Thymus (tissue), 11 donors: Measurements from ENCODE around the gene SYPL1. TPM values are rescaled to one million over a fixed set of nuclear protein-coding genes. Genes with fewer than 3 reads are reported as not detected.
A peak's percentile ranks its signal among the peaks of the same experiment; 100 is the strongest.

Source experiments
- DNase-seq, 9 donors: peaks; one replicate each; pipeline ENCODE4 v3.0.0-alpha.2; 2013; ENCODE audit warnings: low spot score in 9 of 9, low read depth in 6 of 9, missing footprints in 1 of 9
- H3K27ac ChIP-seq, 2 donors: one replicate each; pipeline ENCODE4 v1.5.1; 2013; ENCODE audit warnings: control low read depth in 1 of 2, low read depth in 1 of 2, low read length in 1 of 2, mild to moderate bottlenecking in 1 of 2, moderate library complexity in 1 of 2
- H3K27me3 ChIP-seq, 2 donors: one replicate each; pipeline ENCODE4 v1.5.1; 2013; ENCODE audit warnings: low read length in 1 of 2; ENCODE audit not compliant: control insufficient read depth in 2 of 2, insufficient read depth in 1 of 2
- H3K36me3 ChIP-seq, 2 donors: one replicate each; pipeline ENCODE4 v1.5.1; 2013; ENCODE audit warnings: low read length in 1 of 2, mild to moderate bottlenecking in 1 of 2, moderate library complexity in 1 of 2; ENCODE audit not compliant: control insufficient read depth in 2 of 2, insufficient read depth in 2 of 2
- H3K4me1 ChIP-seq, 2 donors: one replicate each; pipeline ENCODE4 v1.5.1; 2013; ENCODE audit warnings: low read length in 2 of 2; ENCODE audit not compliant: control insufficient read depth in 2 of 2, insufficient read depth in 2 of 2
- H3K4me3 ChIP-seq, 2 donors: one replicate each; pipeline ENCODE4 v1.5.1; 2013; ENCODE audit warnings: low read length in 2 of 2, control low read depth in 1 of 2, mild to moderate bottlenecking in 1 of 2
- H3K9me3 ChIP-seq, 2 donors: one replicate each; pipeline ENCODE4 v1.5.1; 2013; ENCODE audit warnings: low read length in 1 of 2, mild to moderate bottlenecking in 1 of 2; ENCODE audit not compliant: control insufficient read depth in 2 of 2, insufficient read depth in 1 of 2
- WGBS: extraction: QIAGEN DNeasy Blood & Tissue Kit; methylation state at CpG from one replicate; pipeline ENCODE4 v1.1.7; 2013; 5-methylcytosine and 5-hydroxymethylcytosine counted together
- polyA plus RNA-seq: library from polyadenylated mRNA; stranded (reverse); fragments of 200-250 nt; gene quantifications from one replicate; pipeline ENCODE4 v1.2.3, GENCODE V29; 2013
- total RNA-seq: library from RNA; stranded (reverse); fragments of 120-200 nt; gene quantifications from one replicate; pipeline ENCODE4 v1.2.4, GENCODE V29; 2013
- donor health status: healthy.

The SYPL1 gene
- total and polyA plus RNA-seq, 2 donors: 22.4 to 77.0 TPM

DNA sequence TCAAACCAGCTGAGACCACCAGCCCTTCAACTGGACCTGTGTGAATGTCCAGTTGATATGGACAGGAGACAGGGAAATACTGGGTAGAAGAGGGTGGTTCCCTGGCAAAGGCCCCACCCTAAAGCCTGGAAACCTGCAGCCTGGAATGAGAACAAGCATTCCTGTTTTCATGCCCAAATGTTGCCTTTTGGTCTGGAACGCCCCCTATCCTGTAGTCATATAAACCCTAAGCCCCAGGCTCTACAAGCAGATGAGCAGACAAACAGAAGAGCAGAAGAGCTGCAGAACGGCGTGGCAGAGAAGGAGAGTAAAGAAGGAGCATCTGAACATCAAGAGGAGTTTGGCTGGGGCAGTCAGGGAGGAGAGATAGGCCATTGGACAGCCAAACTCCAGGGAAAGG, 38.4 kb downstream of the SYPL1 start:
- peaks cover 31 to 62% of the 10 kb centered on the region in 2 donors for H3K4me1 ChIP-seq
- WGBS: 97% methylated on average over 3 of the region's 3 CpGs
- H3K4me3 ChIP-seq: no peak overlapping the region
- H3K27ac ChIP-seq: no peak overlapping the region
- no peaks in the 10 kb centered on the region for H3K9me3 ChIP-seq
- no peaks in the 10 kb centered on the region for H3K36me3 ChIP-seq
- H3K27me3 ChIP-seq: no peaks in the 10 kb centered on the region
- no peak for DNase-seq

DNA sequence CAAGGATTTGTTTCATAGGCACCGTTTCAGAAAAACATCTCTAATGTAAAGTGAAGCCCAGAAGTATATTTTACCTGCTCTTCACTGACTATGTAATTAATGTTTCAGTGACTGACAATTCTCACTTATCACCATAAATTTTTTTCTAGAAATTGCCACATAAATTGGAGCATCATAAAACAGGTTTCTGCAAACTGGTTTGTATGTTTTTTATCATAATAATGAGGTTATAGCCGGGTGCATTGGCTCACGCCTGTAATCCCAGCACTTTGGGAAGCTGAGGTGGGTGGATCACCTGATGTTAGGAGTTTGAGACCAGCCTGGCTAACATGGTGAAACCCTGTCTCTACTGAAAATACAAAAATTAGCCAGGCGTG, 39.4 kb downstream of the SYPL1 start:
- DNase-seq: no peak
- no peaks in the 10 kb centered on the region for H3K27me3 ChIP-seq
- H3K36me3 ChIP-seq: no peaks in the 10 kb centered on the region
- H3K4me3 ChIP-seq: no peak overlapping the region
- H3K9me3 ChIP-seq: no peaks in the 10 kb centered on the region
- 77% methylated on average over 4 of the region's 4 CpGs for WGBS
- H3K4me1 ChIP-seq: peaks cover 36 to 69% of the 10 kb centered on the region in 2 donors
- peak overlapping the region; percentile 97 to 100 for H3K27ac ChIP-seq

DNA sequence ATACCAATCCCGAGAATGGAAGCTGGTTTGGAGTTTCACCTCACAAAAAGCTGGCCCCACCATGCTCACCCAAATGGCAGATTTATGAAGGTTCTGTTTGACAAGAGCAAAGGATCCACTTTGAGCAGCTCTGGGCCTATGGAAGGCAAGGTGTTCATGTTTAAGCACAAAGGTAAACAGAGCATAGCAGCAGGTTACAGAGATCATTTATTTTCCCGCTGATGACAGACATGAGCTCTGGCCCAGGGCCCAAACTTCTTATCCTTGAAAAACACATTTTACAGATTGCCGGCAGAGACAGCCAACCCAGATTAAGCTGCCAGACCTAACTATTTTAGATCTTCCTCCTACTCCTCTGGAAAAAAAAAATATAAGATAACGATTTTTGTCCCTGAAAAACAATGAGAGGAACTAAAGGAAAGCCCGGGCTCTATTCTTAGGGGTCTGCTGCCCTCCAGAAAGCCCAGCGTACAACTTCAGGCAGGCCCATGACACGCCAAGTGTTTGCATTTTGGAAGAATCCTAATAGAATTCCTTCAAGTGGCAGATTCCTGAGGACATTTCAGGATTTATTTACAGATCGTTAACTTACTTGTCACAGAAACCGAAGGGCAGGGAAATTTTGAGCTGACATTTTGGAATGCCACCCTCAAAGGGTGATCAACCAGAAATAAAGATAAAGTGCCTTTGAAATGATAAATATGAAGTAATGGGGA, 40.0 kb downstream of the SYPL1 start:
- H3K4me3 ChIP-seq: no peak overlapping the region
- WGBS: 30% methylated on average over 9 of the region's 9 CpGs
- H3K27me3 ChIP-seq: no peaks in the 10 kb centered on the region
- no peaks in the 10 kb centered on the region for H3K9me3 ChIP-seq
- peak overlapping the region; percentile 97 to 100 for H3K27ac ChIP-seq
- DNase-seq: peak in 1 of 9 donors; percentile 36
- H3K4me1 ChIP-seq: peaks cover 36 to 69% of the 10 kb centered on the region in 2 donors
- no peaks in the 10 kb centered on the region for H3K36me3 ChIP-seq

GRCh38 chr7:106071356-106071998, 40.6 kb downstream of the SYPL1 start:
- DNase-seq: peak; percentile 55 to 92 (median 68)
- peak overlapping the region; percentile 23 to 43 for H3K4me3 ChIP-seq
- no peaks in the 10 kb centered on the region for H3K27me3 ChIP-seq
- H3K4me1 ChIP-seq: peaks cover 36 to 70% of the 10 kb centered on the region in 2 donors
- H3K36me3 ChIP-seq: no peaks in the 10 kb centered on the region
- 4% methylated on average over 9 of the region's 9 CpGs for WGBS
- H3K9me3 ChIP-seq: no peaks in the 10 kb centered on the region
- H3K27ac ChIP-seq: peak overlapping the region; percentile 97 to 100

DNA sequence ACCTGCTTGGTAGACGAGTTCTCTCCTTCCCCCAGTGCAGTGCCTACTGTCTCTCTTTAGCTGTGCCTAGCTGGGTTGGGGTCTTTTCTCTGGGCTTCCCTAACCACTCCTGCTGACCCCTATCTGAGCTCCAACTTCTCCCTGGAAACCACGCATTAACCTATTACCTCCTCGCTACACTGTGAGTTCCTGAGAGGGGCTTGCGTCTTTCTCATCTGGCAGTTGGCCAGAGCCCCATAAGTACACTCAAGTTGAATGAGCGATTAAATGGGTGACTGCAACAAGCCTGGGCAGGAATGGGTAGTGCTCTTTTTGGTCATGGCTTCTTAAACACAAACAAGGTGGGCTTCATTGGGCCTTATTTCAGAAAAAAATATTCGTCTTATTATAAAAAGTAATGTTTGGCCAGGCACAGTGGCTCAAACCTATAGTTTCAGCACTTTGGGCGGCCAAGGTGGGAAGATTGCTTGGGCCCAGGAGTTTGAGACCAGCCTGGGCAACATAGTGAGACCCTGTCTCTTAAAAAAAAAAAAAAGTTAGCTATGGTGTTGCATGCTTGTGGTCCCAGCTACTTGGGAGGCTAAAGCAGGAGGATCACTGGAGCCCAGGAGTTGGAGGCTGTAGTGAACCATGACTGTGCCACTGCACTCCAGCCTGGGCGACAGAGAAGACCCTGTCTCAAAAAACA, 41.4 kb downstream of the SYPL1 start:
- WGBS: 62% methylated on average over 8 of the region's 8 CpGs
- Histone ChIP-seq H3K27ac (peak overlapping the region; percentile 97 to 100), H3K27me3 (no peaks in the 10 kb centered on the region), H3K9me3 (no peaks in the 10 kb centered on the region), H3K36me3 (no peaks in the 10 kb centered on the region), H3K4me3 (peak overlapping the region in 1 of 2 donors; percentile 23), H3K4me1 (peaks cover 36 to 75% of the 10 kb centered on the region in 2 donors)
- DNase-seq: peak in 1 of 9 donors; percentile 32

DNA sequence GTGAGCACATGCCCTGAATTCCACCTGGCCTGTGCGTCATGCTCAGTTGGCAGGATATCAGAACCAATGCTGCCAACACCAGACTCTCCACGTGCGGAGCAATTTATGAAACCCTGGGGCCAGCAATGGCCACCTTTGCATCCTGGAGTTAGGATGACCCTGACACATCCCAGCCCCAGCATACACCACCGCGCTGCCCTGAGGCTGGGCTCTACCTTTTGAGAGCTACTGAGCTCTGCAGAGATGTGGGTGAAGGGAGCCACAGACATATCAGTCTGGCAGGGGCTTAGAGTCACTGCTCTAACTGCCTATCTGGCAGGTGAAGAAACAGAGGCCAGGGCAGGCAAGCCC, 41.9 kb downstream of the SYPL1 start:
- Histone ChIP-seq H3K36me3 (no peaks in the 10 kb centered on the region), H3K9me3 (no peaks in the 10 kb centered on the region), H3K4me3 (no peak overlapping the region), H3K27me3 (no peaks in the 10 kb centered on the region), H3K27ac (peak overlapping the region; percentile 97 to 100), H3K4me1 (peaks cover 36 to 80% of the 10 kb centered on the region in 2 donors)
- DNase-seq: no peak
- WGBS: 79% methylated on average over 5 of the region's 5 CpGs

- H3K27me3 ChIP-seq: no peaks in the 10 kb centered on the region
- H3K4me1 ChIP-seq: peaks cover 37 to 82% of the 10 kb centered on the region in 2 donors
- no peaks in the 10 kb centered on the region for H3K9me3 ChIP-seq
- WGBS: 86% methylated on average over 9 of the region's 9 CpGs
- no peaks in the 10 kb centered on the region for H3K36me3 ChIP-seq
- H3K27ac ChIP-seq: no peak overlapping the region
- no peak for DNase-seq
- H3K4me3 ChIP-seq: no peak overlapping the region
Measured at GRCh38 chr7:106069471-106070200, 42.5 kb downstream of the SYPL1 start.

DNA sequence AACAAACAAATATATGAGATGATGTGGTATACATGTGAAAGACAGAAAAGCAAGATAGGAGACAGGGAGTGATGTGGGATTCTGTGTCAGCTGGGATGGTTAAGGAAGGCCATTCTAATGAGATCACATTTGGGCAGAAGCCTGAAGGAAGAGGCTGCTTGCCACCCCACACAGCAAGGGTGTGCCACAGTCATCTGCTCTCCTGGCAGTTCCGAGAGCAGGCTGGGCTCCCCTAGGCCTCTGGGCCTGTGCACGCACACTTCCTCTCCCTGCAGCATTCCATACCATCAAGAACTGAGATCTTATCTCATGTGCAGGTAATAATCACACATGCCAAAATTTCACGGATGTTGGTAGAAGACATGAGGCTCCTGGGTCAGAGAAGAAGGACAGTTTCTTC, 43.1 kb downstream of the SYPL1 start:
- no peaks in the 10 kb centered on the region for H3K36me3 ChIP-seq
- H3K4me1 ChIP-seq: peaks cover 44 to 82% of the 10 kb centered on the region in 2 donors
- no peak overlapping the region for H3K4me3 ChIP-seq
- 80% methylated on average over 3 of the region's 3 CpGs for WGBS
- H3K9me3 ChIP-seq: no peaks in the 10 kb centered on the region
- no peak for DNase-seq
- no peak overlapping the region for H3K27ac ChIP-seq
- H3K27me3 ChIP-seq: no peaks in the 10 kb centered on the region
